ENCODE data around the gene EIF4G1. TPM values are rescaled to one million over a fixed set of nuclear protein-coding genes. Genes with fewer than 3 reads are reported as not detected.
A peak's percentile ranks its signal among the peaks of the same experiment; 100 is the strongest.
"Not testable (repeated sequence)": the region's sequence is repeated elsewhere in the genome, so short reads cannot be mapped to it uniquely, and the experiment has no call there.

Gene EIF4G1
- polyA plus RNA-seq, 3 donors, result 190 to 251 (median 207) TPM

- no peak for DNase-seq
Observed at GRCh38 chr3:184328516-184328915, 14.1 kb downstream of the EIF4G1 start.

- no peak for DNase-seq
Observed at GRCh38 chr3:184332370-184333090, 18.1 kb downstream of the EIF4G1 start.

GRCh38 chr3:184333190-184333589 is 18.8 kb downstream of the EIF4G1 start:
- DNase-seq, result no peak

- no peak for DNase-seq
Observed at GRCh38 chr3:184333700-184334099, 19.3 kb downstream of the EIF4G1 start.

- DNase-seq, result no peak
Observed at GRCh38 chr3:184334470-184335158, 20.2 kb downstream of the EIF4G1 start.

GRCh38 chr3:184335291-184335660 is 20.9 kb downstream of the EIF4G1 start:
- no peak for DNase-seq

- DNase-seq, result peak; percentile 82
Observed at GRCh38 chr3:184335661-184336546, 21.5 kb downstream of the EIF4G1 start.

GRCh38 chr3:184336547-184337398 is 22.4 kb downstream of the EIF4G1 start:
- no peak for DNase-seq

- no peak for DNase-seq
Observed at GRCh38 chr3:184337399-184337714, 23.0 kb downstream of the EIF4G1 start, which contains the start of gene FAM131A. Gene FAM131A, plus strand, starts transcription at chr3:184337600. Its CDS starts 31 bp downstream, at chr3:184337631.

GRCh38 chr3:184337981-184338380 is 23.6 kb downstream of the EIF4G1 start:
- DNase-seq, result no peak

- peak; percentile 86 for DNase-seq
Observed at GRCh38 chr3:184338511-184338945, 24.1 kb downstream of the EIF4G1 start.

- no peak for DNase-seq
Observed at GRCh38 chr3:184339001-184339400, 24.6 kb downstream of the EIF4G1 start.

- DNase-seq, result not testable (repeated sequence)
Observed at GRCh38 chr3:184339451-184340135, 25.2 kb downstream of the EIF4G1 start.

GRCh38 chr3:184341925-184342324 is 27.5 kb downstream of the EIF4G1 start:
- DNase-seq, result no peak

- no peak for DNase-seq
Observed at GRCh38 chr3:184343200-184343876, 28.9 kb downstream of the EIF4G1 start.

GRCh38 chr3:184344579-184345316 is 30.3 kb downstream of the EIF4G1 start:
- DNase-seq, result no peak

- DNase-seq, result peak; percentile 74
Observed at GRCh38 chr3:184345317-184346144, 31.1 kb downstream of the EIF4G1 start.

GRCh38 chr3:184346480-184347190 is 32.2 kb downstream of the EIF4G1 start:
- no peak for DNase-seq
